GM19452 (cell line): ENCODE measurements around the gene TM7SF2.

ENCODE experiments used
- ATAC-seq: cut with Tn5 transposase; IDR thresholded peaks from one replicate; pipeline ENCODE4 v1.9.1; 2021; ENCODE audit not compliant: unreplicated experiment

The TM7SF2 gene

DNA sequence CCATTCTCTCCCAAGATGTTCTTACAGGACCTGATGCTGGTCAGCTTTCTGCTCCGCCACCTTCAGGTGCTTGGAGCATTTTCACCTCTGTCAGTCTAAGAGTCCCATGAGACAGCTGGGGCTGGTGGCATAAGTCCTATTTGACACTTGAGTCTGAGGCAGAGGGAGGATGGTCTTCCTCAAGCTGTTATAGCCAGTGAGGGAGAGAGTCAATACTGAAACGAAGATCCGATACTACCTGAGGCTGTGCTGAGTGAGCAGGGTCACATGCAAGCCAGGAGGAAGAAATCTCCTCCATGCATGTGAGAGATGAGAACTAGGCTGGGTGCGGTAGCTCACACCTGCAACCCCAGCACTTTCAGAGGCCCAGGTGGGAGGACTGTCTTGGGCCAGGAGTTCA is 22.1 kb upstream of the TM7SF2 start:
- ATAC-seq = no peak

GRCh38 chr11:65090628-65091027 is 21.0 kb upstream of the TM7SF2 start:
- no peak for ATAC-seq

DNA sequence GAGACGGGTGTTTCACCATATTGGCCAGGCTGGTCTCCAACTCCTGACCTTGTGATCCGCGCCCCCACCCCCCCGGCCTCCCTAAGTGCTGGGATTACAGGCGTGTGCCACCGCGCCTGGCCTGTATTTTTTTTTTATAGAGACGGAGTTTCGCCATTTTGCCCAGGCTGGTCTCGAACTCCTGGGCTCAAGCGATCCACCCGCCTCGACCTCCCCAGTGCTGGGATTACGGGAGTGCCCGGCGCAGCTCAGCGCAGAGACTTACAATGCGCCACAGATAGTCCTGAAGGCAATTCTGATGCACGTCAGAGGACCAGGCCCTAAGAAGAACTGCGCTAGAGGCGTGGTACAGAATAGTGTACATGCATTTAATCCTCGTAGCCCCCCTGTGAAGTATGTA is 16.2 kb upstream of the TM7SF2 start:
- ATAC-seq = no peak

- ATAC-seq = peak; percentile 81
Observed at GRCh38 chr11:65095974-65096806, 15.5 kb upstream of the TM7SF2 start, which contains the start of gene VPS51. Gene VPS51, plus strand, starts transcription at chr11:65096214. Its CDS starts 37 bp downstream, at chr11:65096251.

GRCh38 chr11:65096926-65097325 is 14.7 kb upstream of the TM7SF2 start:
- no peak for ATAC-seq

- no peak for ATAC-seq
Observed at GRCh38 chr11:65100674-65101350, 10.9 kb upstream of the TM7SF2 start.

GRCh38 chr11:65102142-65103095 is 9.3 kb upstream of the TM7SF2 start:
- ATAC-seq = no peak

GRCh38 chr11:65103476-65103875 is 8.2 kb upstream of the TM7SF2 start:
- no peak for ATAC-seq

- no peak for ATAC-seq
Observed at GRCh38 chr11:65104628-65105027, 7.0 kb upstream of the TM7SF2 start.

- no peak for ATAC-seq
Observed at GRCh38 chr11:65107078-65107477, 4.6 kb upstream of the TM7SF2 start.

GRCh38 chr11:65107751-65108468 is 3.8 kb upstream of the TM7SF2 start:
- no peak for ATAC-seq

GRCh38 chr11:65108469-65109123 is 3.1 kb upstream of the TM7SF2 start:
- ATAC-seq = no peak

- no peak for ATAC-seq
Observed at GRCh38 chr11:65109231-65110198, 2.2 kb upstream of the TM7SF2 start.

DNA sequence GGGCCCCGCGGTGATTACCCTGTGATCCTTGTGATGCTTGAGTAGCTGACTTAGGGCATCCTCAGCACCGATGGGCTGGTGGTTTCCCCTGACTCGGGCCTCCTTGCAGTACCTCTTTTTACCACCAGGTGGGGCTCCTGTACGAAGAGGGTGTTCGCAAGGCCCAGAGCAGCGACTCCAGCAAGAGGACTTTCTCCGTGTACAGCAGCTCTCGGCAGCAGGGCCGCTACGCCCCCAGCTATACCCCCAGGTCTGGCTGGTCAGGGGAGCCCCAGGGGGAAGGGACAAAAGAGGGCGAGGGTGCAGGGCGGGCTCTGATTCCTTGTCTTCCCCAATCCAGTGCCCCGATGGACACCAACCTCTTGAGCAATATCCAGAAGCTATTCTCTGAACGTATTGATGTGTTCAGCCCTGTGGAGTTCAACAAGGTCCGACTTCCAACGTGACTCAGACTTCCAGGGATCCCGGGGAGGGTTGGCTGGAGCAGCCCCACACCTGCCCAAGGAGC is 1.3 kb upstream of the TM7SF2 start:
- ATAC-seq = no peak

- no peak for ATAC-seq
Observed at GRCh38 chr11:65111159-65111743, 421 bp upstream of the TM7SF2 start.

DNA sequence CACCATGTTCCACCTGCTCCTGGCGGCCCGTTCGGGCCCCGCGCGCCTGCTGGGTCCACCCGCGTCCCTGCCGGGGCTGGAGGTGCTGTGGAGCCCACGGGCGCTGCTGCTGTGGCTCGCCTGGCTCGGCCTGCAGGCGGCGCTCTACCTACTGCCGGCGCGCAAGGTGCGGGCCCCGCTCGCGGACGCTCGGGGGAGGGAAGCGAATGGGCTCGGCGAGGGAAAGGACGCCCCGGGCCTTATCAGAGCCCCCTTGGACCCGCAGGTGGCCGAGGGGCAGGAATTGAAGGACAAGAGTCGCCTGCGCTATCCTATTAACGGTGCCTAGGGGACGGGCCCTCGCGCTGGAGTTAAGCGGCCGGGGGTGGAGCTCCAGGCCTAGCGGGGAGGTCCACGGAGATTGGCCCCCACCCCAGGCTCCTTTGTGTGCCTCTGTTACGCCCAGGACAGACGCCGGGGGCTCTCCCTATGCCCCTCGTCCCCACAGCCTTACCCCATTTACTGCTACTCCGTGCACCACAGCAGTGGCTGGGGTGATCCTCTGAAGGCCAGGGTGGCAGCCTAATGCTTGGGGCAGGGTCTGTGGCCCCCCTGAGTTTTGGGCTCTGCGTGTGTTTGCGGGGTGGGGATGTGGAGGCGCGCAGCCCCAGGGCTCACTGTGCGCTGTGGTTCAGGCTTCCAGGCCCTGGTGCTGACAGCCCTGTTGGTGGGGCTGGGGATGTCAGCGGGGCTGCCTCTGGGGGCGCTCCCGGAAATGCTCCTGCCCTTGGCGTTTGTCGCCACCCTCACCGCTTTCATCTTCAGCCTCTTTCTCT is 1.1 kb downstream of the TM7SF2 start:
- no peak for ATAC-seq

GRCh38 chr11:65113361-65113756 is 1.7 kb downstream of the TM7SF2 start:
- ATAC-seq = no peak
